NK-92 (cell line): ENCODE measurements around the gene TINAGL1.

Source experiments
- DNase-seq: peaks from one replicate; lab custom pipeline; 2025; ENCODE audit not compliant: unreplicated experiment; lab: John Stamatoyannopoulos, UW

Gene TINAGL1

DNA sequence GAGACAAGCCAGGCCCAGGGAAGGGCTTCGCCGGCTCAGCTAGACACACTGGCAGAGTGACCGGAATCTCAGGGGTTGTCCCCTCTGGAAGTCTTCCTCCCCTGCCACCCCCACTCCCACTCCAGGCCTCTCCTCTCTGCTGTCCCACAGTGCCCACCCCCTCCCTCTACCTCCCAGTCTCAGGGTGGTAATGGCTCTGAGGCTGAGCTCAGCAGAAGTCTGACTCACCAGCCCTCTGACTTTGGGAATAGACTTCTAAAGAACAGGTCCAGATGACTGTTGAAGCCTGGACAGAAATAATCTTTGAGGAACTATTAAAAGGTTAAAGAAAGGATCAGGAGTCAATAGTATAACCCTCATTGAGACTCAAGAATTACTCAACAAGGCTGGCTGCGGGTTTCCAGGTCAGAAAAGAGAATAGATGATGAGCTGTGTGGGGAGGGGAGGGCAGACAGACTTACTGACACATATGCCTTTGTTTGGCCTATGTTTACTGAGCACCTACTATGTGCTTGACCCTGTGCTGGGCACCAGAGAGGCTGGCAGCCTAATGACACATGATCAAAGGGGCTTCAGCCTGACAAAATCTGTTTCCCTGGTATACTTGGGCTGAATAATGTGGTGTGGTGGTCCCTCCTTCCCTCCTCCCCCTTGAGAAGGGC, 49.4 kb downstream of the TINAGL1 start:
- no peak for DNase-seq

DNA sequence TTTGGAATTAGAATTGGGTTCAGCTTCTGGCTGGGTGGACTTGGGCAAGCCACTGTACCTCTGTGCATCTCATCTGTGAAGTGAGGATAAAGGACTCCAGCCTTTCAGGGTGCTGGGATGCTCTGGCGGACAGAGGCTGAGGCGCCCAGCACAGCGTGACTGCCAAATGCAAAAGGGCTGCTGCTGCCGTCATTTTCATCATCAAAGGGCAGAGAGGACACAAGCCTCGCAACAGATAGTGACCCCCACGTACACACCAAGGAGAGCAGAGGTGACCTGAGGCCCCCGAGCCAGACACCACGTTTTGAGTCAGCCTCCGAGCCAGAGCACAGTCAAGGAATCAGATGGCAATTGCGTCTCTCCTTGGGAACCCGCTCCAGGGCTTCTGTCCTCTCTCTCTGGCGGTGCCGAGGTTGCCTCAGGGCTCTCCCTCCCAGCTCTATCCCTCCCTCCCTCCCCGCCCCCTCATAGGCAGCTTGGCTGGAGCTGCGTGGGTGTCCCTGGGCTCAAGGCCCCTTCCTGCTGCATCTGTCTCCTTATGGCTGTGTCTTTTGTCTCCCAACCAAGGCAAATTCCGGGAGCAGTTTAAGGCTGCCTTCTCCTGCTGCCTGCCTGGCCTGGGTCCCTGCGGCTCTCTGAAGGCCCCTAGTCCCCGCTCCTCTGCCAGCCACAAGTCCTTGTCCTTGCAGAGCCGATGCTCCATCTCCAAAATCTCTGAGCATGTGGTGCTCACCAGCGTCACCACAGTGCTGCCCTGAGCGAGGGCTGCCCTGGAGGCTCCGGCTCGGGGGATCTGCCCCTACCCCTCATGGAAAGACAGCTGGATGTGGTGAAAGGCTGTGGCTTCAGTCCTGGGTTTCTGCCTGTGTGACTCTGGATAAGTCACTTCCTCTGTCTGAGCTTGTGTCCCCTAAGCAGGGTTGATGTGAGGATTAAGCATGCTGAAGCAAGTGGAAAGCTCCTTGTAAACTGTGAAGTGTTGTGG, 50.2 kb downstream of the TINAGL1 start:
- no peak for DNase-seq

DNA sequence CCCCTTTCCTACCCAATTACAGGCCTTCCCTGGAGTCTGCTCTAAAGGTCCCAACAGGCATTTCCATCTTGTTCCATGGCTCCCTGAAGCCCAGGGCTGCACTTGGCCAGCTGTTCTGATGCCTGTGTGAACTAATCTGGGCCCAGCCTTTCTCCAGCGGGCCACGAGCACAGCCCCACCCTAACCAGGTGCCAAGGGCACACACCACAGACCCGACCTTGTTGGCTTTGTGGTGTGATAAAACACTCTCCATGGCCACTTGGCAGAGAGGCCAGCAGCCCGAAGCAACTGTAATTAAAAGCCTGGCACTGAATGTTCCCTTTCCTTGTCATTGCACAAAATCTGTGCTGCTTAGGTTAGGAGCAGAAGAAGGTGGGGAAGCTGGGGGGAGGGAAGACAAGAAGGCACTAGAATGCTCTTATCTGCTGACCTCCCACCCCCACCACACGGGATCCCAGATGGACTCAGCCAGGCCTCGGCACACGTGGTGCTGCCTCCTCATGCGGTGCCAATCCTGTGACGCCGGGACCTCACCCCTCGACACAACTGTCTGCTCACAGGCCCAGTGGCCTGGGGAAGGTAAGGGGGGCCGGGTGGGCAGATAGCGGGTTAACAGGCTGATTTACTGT, 51.1 kb downstream of the TINAGL1 start:
- DNase-seq, result no peak

DNA sequence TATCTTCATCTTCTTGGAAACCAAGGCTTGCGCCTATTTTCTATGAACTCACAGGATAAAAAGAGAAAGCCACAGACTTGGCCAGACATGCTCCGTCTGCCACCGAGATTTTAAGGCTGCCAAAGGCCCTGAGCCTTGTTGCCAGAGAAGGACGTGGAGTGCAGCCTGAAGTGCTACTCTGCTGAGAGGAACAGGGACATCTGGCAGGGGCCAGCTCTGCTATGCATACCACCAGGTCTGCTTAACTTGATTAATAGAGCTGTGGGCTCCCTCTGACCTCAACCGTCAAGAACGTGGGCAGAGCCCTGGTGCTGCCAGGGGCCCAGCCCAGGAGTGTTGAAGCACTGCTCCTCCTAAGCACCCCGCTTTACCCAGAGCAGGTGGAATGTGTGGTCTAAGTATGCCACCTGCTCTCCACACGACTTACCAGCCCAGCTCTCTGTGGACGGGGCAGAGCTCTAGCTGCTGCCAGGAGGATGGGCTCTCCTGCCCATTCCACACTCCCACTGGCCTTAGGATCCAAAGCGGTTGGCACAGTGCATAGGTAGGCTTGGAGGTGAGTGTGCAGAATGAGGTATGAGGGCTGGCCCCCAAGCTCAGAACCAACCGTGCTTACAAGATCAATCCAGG, 51.7 kb downstream of the TINAGL1 start:
- no peak for DNase-seq

DNA sequence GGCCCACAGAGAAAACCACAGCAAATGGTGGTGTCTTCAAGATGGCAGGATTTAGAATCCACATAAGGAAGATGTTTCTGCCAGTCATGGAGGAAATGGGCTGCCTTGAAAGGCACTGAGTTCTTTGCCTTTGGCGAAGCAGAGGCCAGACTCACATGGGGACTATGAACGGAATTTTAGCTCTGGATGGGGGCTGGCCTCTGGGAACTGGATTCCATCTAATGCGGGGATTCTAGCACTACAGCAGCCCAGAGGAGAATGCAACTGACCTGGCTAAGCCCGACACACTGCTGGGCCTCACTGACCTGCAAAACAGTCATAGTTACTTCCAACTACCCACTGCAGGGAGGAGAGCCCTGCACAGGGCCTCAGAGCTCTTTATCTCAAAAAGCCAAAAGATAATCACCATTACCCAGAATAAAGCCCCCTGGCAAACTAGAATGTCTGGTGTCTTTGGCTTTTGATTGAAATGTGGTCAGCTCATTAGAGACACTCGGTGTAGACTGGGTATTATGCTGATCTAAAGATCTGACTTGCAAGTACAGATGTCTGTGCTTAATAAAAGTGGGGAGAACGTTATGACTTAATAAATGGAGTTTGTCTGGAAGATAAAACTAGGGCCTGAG, 52.7 kb downstream of the TINAGL1 start:
- no peak for DNase-seq

DNA sequence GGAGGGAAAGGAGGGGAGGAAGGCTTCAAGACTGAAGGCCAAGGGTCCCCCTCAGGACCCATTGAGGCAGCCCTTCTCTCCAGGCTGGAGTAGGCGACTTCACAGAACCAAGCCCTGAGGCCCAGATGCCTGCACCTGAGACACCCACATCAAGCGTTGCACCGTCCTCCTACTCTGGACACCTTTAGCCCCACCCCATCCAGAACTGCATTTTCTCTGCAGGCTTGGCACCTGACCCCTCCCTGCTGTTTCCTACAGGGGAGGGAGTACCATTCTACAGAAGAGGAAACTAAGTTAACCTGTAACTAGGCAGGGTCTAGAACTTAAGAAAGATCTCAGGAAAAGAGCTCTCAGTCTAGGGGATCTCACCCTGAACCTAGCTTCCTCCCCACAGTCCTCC, 56.3 kb downstream of the TINAGL1 start:
- no peak for DNase-seq

GRCh38 chr1:31633117-31633516, 56.8 kb downstream of the TINAGL1 start:
- DNase-seq, result no peak
